Fibroblast of villous mesenchyme (primary cell): ENCODE data around the gene RSPO4. TPM values are rescaled to one million over a fixed set of nuclear protein-coding genes. Genes with fewer than 3 reads are reported as not detected.

ENCODE experiments used
- DNase-seq: peaks from one replicate; pipeline ENCODE4 v3.0.0-alpha.2; 2010; ENCODE audit warnings: low read depth
- H3K4me3 ChIP-seq: 2 replicates; pipeline ENCODE4 v1.5.1; 2011; ENCODE audit warnings: low read depth, mild to moderate bottlenecking, low read length
- total RNA-seq: library from RNA; depleted of rRNA; stranded (reverse); fragments of >200 nt; gene quantifications from 2 replicates; pipeline ENCODE4 v1.2.3, GENCODE V29; 2012
- TF ChIP-seq, protein P1 (sequence below): IDR thresholded peaks from 2 replicates; pipeline ENCODE4 v1.5.1; 2012; ENCODE audit warnings: low read depth, mild to moderate bottlenecking, low read length; ENCODE audit not compliant: insufficient read depth

Gene RSPO4
- total RNA-seq, 1 donor: not detected

DNA sequence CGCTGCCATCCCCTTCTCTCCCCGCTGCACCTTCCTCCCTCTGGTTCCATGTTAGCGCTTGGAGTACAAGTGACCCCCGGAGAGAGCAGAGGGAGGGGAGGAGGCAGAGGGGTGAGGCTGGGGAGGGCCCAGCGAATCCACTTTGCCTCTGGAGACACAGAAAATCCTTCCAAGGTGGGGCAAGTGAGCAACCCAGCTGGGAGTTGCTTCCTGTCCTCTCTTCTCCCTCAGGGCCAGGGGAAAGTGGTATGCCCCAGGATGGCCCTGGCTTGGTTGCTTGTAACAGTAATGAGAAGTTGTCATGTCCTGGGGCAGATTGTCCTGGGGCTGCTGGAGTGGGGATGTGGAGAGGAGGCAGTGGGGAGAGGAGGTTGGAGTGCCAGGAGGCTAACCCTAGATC, 85.3 kb downstream of the RSPO4 start:
- H3K4me3 ChIP-seq: no peak overlapping the region
- TF ChIP-seq, protein P1, sequence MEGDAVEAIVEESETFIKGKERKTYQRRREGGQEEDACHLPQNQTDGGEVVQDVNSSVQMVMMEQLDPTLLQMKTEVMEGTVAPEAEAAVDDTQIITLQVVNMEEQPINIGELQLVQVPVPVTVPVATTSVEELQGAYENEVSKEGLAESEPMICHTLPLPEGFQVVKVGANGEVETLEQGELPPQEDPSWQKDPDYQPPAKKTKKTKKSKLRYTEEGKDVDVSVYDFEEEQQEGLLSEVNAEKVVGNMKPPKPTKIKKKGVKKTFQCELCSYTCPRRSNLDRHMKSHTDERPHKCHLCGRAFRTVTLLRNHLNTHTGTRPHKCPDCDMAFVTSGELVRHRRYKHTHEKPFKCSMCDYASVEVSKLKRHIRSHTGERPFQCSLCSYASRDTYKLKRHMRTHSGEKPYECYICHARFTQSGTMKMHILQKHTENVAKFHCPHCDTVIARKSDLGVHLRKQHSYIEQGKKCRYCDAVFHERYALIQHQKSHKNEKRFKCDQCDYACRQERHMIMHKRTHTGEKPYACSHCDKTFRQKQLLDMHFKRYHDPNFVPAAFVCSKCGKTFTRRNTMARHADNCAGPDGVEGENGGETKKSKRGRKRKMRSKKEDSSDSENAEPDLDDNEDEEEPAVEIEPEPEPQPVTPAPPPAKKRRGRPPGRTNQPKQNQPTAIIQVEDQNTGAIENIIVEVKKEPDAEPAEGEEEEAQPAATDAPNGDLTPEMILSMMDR: no peak
- DNase-seq: no peak

DNA sequence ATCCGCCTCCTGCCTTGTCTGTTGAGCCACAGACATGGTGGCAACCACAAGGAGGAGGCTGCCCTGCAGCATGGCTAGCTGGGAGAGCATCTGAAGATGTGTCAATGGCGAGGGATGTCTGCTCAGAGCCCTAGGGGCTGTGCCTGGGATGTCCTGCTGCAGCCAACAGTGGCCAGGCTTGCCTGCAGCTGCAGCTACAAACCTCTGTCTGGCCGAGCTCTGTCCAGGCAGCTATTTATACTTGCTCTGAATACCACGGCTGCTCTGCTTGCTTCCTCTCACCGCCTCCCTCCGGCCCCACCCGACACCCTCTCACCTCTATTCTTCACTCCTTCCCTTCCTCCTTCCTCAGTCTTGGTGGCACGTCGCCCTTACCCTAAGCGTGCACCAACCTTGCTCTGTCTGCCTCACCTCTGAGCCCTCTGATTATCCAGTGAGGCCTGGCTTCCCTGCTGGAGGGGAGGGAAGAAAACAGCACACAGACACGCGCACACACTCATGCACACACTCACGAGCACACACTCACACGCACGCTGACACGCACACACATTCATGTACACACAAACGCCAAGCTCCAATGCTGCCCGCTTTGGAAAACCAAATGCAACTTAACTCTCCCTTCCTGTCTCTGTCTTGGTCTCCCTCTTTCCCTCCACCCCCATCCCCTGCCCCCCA, 85.8 kb downstream of the RSPO4 start, which contains the start of gene ANGPT4:
TSS of gene ANGPT4 (minus strand) at position 210 of the 675 bp plus-strand sequence. CDS start at position 90, 120 bp downstream.
- TF ChIP-seq, protein P1: no peak
- H3K4me3 ChIP-seq: no peak within 1 kb of the TSS
- DNase-seq: no peak

- H3K4me3 ChIP-seq: no peak overlapping the region
- TF ChIP-seq, protein P1: no peak
- no peak for DNase-seq
Observed at GRCh38 chr20:914727-915498, 87.2 kb downstream of the RSPO4 start.

DNA sequence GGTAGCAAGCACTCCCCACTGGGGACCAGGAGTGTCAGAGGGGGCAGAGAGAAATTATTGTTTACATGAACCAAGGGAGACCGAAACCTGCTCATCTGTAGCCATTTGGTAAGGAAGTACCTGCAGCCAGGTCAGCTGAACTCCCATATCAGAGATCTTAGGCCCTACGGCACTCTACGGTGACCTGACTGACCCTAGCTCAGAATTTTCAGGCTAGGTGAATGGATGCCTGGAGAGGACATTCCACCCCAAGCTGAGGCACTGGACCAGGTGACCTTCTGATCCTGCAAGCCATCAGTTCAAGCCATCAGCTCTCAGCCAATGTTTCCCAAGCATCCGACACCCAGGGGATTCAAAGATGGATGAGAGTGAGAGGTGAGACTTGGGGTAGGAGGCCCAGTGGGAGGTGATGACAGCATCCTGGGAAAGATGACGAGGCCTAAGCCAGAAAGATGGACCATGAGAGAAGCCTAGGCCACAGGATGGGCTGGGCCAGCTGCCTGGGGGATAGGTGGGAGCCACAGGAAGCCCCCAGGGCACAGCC, 88.7 kb downstream of the RSPO4 start:
- TF ChIP-seq, protein P1: no peak
- H3K4me3 ChIP-seq: no peak overlapping the region
- no peak for DNase-seq

DNA sequence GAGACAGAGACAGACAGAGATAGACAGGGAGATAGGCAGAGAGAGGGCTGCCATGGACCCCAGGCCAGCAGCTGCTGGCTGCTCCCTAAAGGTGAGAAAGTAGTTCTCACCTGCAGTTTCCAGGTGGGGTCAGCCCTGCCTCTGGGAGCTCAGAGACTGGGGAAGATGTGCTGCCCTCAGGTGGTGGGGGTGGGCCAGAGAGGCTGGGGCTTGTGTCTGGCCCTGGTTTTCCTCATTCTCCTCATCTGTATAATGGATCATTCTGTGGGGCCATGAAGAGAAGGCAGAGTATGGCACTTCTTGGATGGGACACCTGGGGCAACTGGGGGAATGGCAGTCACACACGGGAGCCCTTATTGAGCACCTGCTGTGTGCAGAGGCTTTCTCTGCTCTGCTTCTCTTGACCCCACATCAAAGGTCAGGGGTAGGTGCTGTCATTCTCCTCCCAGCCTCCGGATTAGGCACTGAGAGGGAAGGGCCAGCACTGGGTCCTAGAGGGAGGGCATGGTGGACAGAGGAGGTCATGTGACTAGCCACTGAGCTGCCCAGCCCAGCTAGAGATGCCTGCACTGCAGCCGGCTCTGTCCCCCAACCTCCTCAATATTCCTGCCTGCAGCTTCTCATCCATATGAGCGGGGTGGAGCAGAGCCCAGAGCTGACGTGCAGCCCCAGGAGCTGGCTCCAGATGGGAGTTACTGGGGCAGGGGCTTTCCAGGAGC, 90.1 kb downstream of the RSPO4 start:
- H3K4me3 ChIP-seq: no peak overlapping the region
- TF ChIP-seq, protein P1: no peak
- DNase-seq: no peak

- TF ChIP-seq, protein P1: no peak
- no peak for DNase-seq
- no peak overlapping the region for H3K4me3 ChIP-seq
Observed at GRCh38 chr20:910870-911770, 91.0 kb downstream of the RSPO4 start.
